ENCODE data around the gene METTL26. TPM values are rescaled to one million over a fixed set of nuclear protein-coding genes. Genes with fewer than 3 reads are reported as not detected.

Gene METTL26
- total RNA-seq, 6 experiments from 2014 or later, result 91.6 to 115 (median 105) TPM

DNA sequence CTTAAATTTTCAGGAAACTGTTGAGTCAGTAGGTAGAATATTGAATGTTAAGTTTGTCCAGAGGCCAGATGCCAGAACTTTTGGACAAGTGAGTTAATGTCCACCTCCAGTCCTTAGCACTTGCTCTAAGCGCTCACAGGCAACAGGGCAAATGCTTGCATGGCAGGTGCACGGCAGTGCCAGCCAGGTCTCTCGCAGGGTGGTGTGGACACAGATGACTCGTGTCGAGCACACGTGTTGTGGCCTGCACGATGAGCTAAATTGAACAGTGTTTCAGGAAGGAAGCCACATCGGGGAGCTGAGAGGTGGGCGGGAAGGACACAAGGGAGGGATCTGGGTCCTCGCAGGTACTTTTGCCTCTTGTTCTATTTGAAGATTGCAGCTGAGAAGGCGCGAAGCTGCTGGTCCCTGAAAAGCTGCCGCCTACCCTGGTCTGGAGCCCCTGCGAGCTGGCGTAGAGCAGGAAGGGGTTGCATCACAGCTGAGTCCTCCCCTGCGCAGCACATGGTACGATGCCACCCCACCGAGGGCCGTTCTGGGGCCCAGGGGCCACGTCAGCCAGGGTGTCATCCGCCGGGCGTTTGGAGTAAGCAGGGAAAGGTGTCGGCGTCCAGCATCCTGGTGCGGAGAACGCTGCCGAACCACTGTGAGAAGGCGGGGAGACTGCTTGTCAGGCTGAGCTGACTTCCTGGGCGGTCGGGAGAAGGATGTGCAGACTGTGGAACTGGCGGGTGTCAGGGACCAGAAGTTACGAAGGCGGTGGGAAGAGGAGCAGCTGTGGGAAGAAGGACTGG is 40.0 kb downstream of the METTL26 start:
- Mint-ChIP-seq H3K36me3 (ENCODE audit: low read depth) (peaks cover 9% of the 10 kb centered on the region), H3K4me1 (ENCODE audit: low read depth) (peaks cover 11% of the 10 kb centered on the region), H3K27me3 (ENCODE audit: insufficient read depth) (no peaks in the 10 kb centered on the region; the same call in 1 of the 2 replicates), H3K9me3 (no peaks in the 10 kb centered on the region), H3K4me3 (no peak overlapping the region), H3K27ac (no peak overlapping the region)
- DNase-seq, result no peak
- TF ChIP-seq, protein P1, sequence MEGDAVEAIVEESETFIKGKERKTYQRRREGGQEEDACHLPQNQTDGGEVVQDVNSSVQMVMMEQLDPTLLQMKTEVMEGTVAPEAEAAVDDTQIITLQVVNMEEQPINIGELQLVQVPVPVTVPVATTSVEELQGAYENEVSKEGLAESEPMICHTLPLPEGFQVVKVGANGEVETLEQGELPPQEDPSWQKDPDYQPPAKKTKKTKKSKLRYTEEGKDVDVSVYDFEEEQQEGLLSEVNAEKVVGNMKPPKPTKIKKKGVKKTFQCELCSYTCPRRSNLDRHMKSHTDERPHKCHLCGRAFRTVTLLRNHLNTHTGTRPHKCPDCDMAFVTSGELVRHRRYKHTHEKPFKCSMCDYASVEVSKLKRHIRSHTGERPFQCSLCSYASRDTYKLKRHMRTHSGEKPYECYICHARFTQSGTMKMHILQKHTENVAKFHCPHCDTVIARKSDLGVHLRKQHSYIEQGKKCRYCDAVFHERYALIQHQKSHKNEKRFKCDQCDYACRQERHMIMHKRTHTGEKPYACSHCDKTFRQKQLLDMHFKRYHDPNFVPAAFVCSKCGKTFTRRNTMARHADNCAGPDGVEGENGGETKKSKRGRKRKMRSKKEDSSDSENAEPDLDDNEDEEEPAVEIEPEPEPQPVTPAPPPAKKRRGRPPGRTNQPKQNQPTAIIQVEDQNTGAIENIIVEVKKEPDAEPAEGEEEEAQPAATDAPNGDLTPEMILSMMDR (IDR thresholded peaks at IDR 0.05), result no peak

DNA sequence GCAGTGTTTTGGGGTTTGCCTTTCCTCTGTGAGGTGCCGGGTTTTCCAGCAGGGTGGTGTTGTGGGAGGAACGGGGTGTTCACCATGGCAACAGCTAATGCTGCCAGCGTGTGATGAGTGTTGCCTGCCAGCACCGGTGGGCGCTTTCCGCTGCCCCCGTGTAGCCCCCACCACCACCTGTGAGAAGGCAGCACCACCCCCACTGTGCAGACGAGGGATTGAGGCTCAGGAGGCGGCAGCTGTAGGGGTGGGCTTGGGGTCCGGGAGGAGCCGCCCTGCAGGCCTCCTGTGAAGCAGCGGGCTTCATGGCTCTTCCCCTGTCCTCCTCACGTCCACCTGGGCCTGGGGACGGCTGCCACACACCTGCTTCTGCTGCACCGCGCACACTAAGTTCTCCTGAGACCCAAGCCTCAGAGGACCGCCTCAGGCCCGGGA is 41.0 kb downstream of the METTL26 start:
- no peak overlapping the region for H3K4me3 Mint-ChIP-seq
- TF ChIP-seq, protein P1 (IDR thresholded peaks at IDR 0.05), result no peak
- H3K4me1 Mint-ChIP-seq (ENCODE audit: low read depth), result peaks cover 18% of the 10 kb centered on the region
- no peaks in the 10 kb centered on the region; the same call in 1 of the 2 replicates for H3K27me3 Mint-ChIP-seq (ENCODE audit: insufficient read depth)
- H3K27ac Mint-ChIP-seq, result no peak overlapping the region
- no peak for DNase-seq
- H3K36me3 Mint-ChIP-seq (ENCODE audit: low read depth), result peaks cover 9% of the 10 kb centered on the region
- H3K9me3 Mint-ChIP-seq, result no peaks in the 10 kb centered on the region

DNA sequence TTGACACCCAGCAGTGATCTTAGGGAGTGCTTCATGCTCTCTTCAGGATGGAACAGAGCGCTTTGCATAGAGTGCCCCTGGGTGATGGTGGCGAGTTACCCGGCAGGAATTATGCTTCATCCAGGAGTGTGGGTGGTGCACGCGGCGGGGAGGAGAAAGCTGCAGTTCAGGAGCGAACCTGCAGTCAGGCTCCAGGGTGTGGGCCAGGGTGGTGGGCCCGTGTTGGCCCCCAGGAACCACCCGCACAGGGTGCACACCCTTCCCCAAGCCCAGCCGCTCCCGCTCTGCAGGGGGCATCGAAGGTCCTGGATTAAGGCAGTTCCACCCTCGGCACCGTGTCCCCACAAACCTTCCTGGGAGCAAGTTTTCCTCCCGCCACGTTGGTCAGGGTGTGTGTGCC is 42.3 kb downstream of the METTL26 start:
- no peak for DNase-seq
- H3K4me1 Mint-ChIP-seq (ENCODE audit: low read depth), result peaks cover 18% of the 10 kb centered on the region
- H3K36me3 Mint-ChIP-seq (ENCODE audit: low read depth), result peaks cover 9% of the 10 kb centered on the region
- TF ChIP-seq, protein P1 (IDR thresholded peaks at IDR 0.05), result no peak
- H3K9me3 Mint-ChIP-seq, result no peaks in the 10 kb centered on the region
- H3K27me3 Mint-ChIP-seq (ENCODE audit: insufficient read depth), result peaks cover 5% of the 10 kb centered on the region
- H3K4me3 Mint-ChIP-seq, result no peak overlapping the region
- no peak overlapping the region for H3K27ac Mint-ChIP-seq

DNA sequence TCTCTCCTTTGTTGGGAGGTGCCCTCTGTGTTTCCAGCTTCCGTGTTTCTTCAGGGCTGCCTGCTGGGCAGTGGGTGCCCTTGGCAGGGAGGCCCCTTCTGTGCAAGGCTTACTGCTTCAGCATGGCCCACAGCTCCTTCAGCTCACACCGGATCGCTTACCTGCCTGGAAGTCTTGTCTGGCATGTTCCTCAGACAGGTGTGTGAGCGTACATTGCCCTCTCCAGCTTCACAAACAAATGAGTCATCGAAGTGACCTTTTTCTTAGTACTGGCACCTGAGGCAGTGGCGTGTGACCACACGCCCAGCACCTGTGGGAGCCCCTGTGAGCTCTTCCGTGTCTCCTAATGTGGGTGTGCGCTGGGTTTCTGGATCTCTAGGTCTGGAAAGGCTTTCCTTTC is 42.7 kb downstream of the METTL26 start:
- no peaks in the 10 kb centered on the region for H3K9me3 Mint-ChIP-seq
- no peak overlapping the region for H3K4me3 Mint-ChIP-seq
- H3K27me3 Mint-ChIP-seq (ENCODE audit: insufficient read depth), result peaks cover 5% of the 10 kb centered on the region
- TF ChIP-seq, protein P1 (IDR thresholded peaks at IDR 0.05), result no peak
- DNase-seq, result no peak
- H3K27ac Mint-ChIP-seq, result no peak overlapping the region
- peaks cover 18% of the 10 kb centered on the region for H3K4me1 Mint-ChIP-seq (ENCODE audit: low read depth)
- H3K36me3 Mint-ChIP-seq (ENCODE audit: low read depth), result peaks cover 9% of the 10 kb centered on the region

DNA sequence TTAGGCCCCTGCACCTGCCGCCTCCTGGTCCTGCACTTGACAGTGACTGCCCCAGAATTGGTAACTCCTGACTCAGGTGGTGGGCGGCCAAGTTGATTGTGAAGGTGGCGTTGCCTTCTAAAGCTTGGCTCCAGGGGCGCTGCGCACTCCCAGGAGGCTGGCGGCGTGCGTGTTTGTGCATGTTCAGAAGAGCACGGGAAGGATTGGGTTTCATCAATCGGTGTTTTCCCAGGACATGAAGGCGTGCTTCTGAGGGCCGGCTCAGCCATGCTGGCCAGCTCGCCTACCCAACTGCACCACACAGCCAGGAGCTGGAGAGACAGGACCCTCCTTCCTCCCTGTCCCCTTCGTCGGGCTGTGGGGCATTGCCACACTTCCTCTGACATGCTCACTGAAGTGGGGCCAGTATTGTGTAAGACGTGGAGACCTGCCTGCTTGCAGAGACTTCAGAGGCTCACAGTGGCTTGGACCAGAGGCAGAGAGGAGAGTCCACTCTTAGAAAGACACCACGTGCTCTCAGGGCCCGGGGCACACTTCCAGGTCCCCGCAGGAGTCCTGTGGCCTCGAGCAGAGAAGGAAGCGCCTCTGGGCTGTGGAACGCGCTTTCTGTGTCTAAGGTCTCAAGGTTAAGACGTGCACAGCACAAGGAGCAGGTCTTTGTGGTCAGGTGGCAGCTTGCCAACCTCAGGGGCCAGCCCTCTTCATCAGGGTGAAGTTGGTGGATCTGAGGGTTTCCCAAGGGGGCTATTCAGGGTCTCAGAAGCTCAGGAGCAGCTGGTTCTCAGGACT is 43.4 kb downstream of the METTL26 start:
- peaks cover 5% of the 10 kb centered on the region for H3K27me3 Mint-ChIP-seq (ENCODE audit: insufficient read depth)
- no peaks in the 10 kb centered on the region for H3K9me3 Mint-ChIP-seq
- H3K36me3 Mint-ChIP-seq (ENCODE audit: low read depth), result peaks cover 9% of the 10 kb centered on the region
- peaks cover 19% of the 10 kb centered on the region for H3K4me1 Mint-ChIP-seq (ENCODE audit: low read depth)
- no peak overlapping the region for H3K4me3 Mint-ChIP-seq
- TF ChIP-seq, protein P1 (IDR thresholded peaks at IDR 0.05), result no peak
- H3K27ac Mint-ChIP-seq, result no peak overlapping the region
- DNase-seq, result no peak
